B cell (primary cell): Measurements from ENCODE around the gene PCDH15.

ENCODE experiments used
- CTCF ChIP-seq: fragments of 200-600 bp; IDR thresholded peaks from one replicate; pipeline ENCODE4 v1.8.0; 2022; ENCODE audit warnings: antibody characterized with exemption, mild to moderate bottlenecking
- EZH2 ChIP-seq: IDR thresholded peaks from 2 replicates; pipeline ENCODE4 v1.6.1; 2012; ENCODE audit warnings: borderline replicate concordance, low read depth, mild to moderate bottlenecking, moderate library complexity, low read length; ENCODE audit not compliant: insufficient read depth, poor library complexity, severe bottlenecking

- no peak for TF ChIP-seq CTCF
- no peak for TF ChIP-seq EZH2
Measured at GRCh38 chr10:54758791-54759190, 42.2 kb downstream of the PCDH15 start.
